ENCODE measurements around the gene CDHR5. TPM values are rescaled to one million over a fixed set of nuclear protein-coding genes. Genes with fewer than 3 reads are reported as not detected.
"Not testable (repeated sequence)": the region's sequence is repeated elsewhere in the genome, so short reads cannot be mapped to it uniquely, and the experiment has no call there.

CDHR5 gene
- total RNA-seq, 5 donors from 2014 or later (not counting 1 experiment from before 2014, with no cell fraction given) = 0.26 to 0.29 TPM; not detected in 3

GRCh38 chr11:655036-655726 is 30.4 kb upstream of the CDHR5 start:
- Mint-ChIP-seq H3K27me3 (no peaks in the 10 kb centered on the region), H3K4me3 (no peak overlapping the region), H3K4me1 (no peaks in the 10 kb centered on the region), H3K27ac (no peak overlapping the region), H3K9me3 (no peaks in the 10 kb centered on the region), H3K36me3 (peaks cover 9% of the 10 kb centered on the region)
- ChIA-PET POLR2A (interaction anchor here in 1 of 2 donors (0.6 kb wide), 1 partner anchor 44 kb away, joined by 3 read pairs; no protein-coding TSS in a partner anchor), CTCF (interaction anchor here in 1 of 2 donors (0.7 kb wide), 1 partner anchor 78 kb away, joined by 3 read pairs; no protein-coding TSS in a partner anchor)
- Histone ChIP-seq H3K36me3 (ENCODE audit: control insufficient read depth in 2 of 2, extremely low read depth in 1 of 2, insufficient read depth in 1 of 2, low read length in 1 of 2) (peaks cover 18 to 36% of the 10 kb centered on the region in 2 donors), H3K4me3 (ENCODE audit: control insufficient read depth in 1 of 2, extremely low read depth in 1 of 2, low read length in 1 of 2) (no peak overlapping the region), H3K27ac (ENCODE audit: low read length) (no peak overlapping the region), H3K27me3 (replicated peaks in 1 of 2; ENCODE audit: control insufficient read depth in 2 of 2, extremely low read depth in 1 of 2, insufficient read depth in 2 of 2, low read length in 1 of 2) (no peaks in the 10 kb centered on the region), H3K4me1 (ENCODE audit: control insufficient read depth in 1 of 2, extremely low read depth in 1 of 2, insufficient read depth in 2 of 2, low read length in 2 of 2) (no peaks in the 10 kb centered on the region), H3K9me3 (no peaks in the 10 kb centered on the region)
- DNase-seq (no peak), ATAC-seq (replicated peaks in 1 of 4) (no peak)
- WGBS (ENCODE audit: insufficient coverage) = 97% methylated on average over 24 of the region's 30 CpGs

- H3K36me3 Mint-ChIP-seq; DNase-seq; H3K4me3 Mint-ChIP-seq; H3K27me3 ChIP-seq (replicated peaks in 1 of 2; ENCODE audit: control insufficient read depth in 2 of 2, extremely low read depth in 1 of 2, insufficient read depth in 2 of 2, low read length in 1 of 2); H3K27ac ChIP-seq (ENCODE audit: low read length); H3K27me3 Mint-ChIP-seq; POLR2A ChIA-PET; H3K4me1 ChIP-seq (ENCODE audit: control insufficient read depth in 1 of 2, extremely low read depth in 1 of 2, insufficient read depth in 2 of 2, low read length in 2 of 2); H3K4me3 ChIP-seq (ENCODE audit: control insufficient read depth in 1 of 2, extremely low read depth in 1 of 2, low read length in 1 of 2); H3K27ac Mint-ChIP-seq; H3K9me3 ChIP-seq; ATAC-seq (replicated peaks in 1 of 4); H3K4me1 Mint-ChIP-seq; H3K9me3 Mint-ChIP-seq; CTCF ChIA-PET: not testable (repeated sequence)
- peaks cover 13 to 30% of the 10 kb centered on the region in 2 donors for H3K36me3 ChIP-seq (ENCODE audit: control insufficient read depth in 2 of 2, extremely low read depth in 1 of 2, insufficient read depth in 1 of 2, low read length in 1 of 2)
- WGBS (ENCODE audit: insufficient coverage) = 96% methylated on average over 6 of the region's 12 CpGs
Measured at GRCh38 chr11:654444-654843, 29.7 kb upstream of the CDHR5 start.

GRCh38 chr11:653837-654236 is 29.1 kb upstream of the CDHR5 start:
- H3K36me3 ChIP-seq (ENCODE audit: control insufficient read depth in 2 of 2, extremely low read depth in 1 of 2, insufficient read depth in 1 of 2, low read length in 1 of 2) = peaks cover 10 to 24% of the 10 kb centered on the region in 2 donors
- Mint-ChIP-seq H3K9me3 (no peaks in the 10 kb centered on the region), H3K27me3 (no peaks in the 10 kb centered on the region), H3K4me3 (no peak overlapping the region), H3K4me1 (no peaks in the 10 kb centered on the region), H3K27ac (no peak overlapping the region), H3K36me3 (peaks cover 3% of the 10 kb centered on the region)
- no peak overlapping the region for H3K27ac ChIP-seq (ENCODE audit: low read length)
- 99% methylated on average over 9 of the region's 15 CpGs for WGBS (ENCODE audit: insufficient coverage)
- ChIA-PET POLR2A (no interaction called here), CTCF (no interaction called here)
- H3K4me1 ChIP-seq (ENCODE audit: control insufficient read depth in 1 of 2, extremely low read depth in 1 of 2, insufficient read depth in 2 of 2, low read length in 2 of 2) = no peaks in the 10 kb centered on the region
- no peak for DNase-seq
- peak in 1 of 4 experiments; percentile 22 for ATAC-seq (replicated peaks in 1 of 4)
- H3K27me3 ChIP-seq (replicated peaks in 1 of 2; ENCODE audit: control insufficient read depth in 2 of 2, extremely low read depth in 1 of 2, insufficient read depth in 2 of 2, low read length in 1 of 2) = no peaks in the 10 kb centered on the region
- H3K4me3 ChIP-seq (ENCODE audit: control insufficient read depth in 1 of 2, extremely low read depth in 1 of 2, low read length in 1 of 2) = no peak overlapping the region
- no peaks in the 10 kb centered on the region for H3K9me3 ChIP-seq

- H3K27me3 Mint-ChIP-seq; H3K9me3 Mint-ChIP-seq; H3K27ac Mint-ChIP-seq; H3K4me3 ChIP-seq (ENCODE audit: control insufficient read depth in 1 of 2, extremely low read depth in 1 of 2, low read length in 1 of 2); H3K27me3 ChIP-seq (replicated peaks in 1 of 2; ENCODE audit: control insufficient read depth in 2 of 2, extremely low read depth in 1 of 2, insufficient read depth in 2 of 2, low read length in 1 of 2); CTCF ChIA-PET; H3K9me3 ChIP-seq; H3K27ac ChIP-seq (ENCODE audit: low read length); H3K4me3 Mint-ChIP-seq; H3K4me1 ChIP-seq (ENCODE audit: control insufficient read depth in 1 of 2, extremely low read depth in 1 of 2, insufficient read depth in 2 of 2, low read length in 2 of 2); H3K4me1 Mint-ChIP-seq; H3K36me3 Mint-ChIP-seq; ATAC-seq (replicated peaks in 1 of 4); DNase-seq: not testable (repeated sequence)
- POLR2A ChIA-PET = interaction anchor here in 1 of 2 donors (0.6 kb wide), 1 partner anchor 73 kb away, joined by 3 read pairs; no protein-coding TSS in a partner anchor
- peaks cover 7 to 24% of the 10 kb centered on the region in 2 donors for H3K36me3 ChIP-seq (ENCODE audit: control insufficient read depth in 2 of 2, extremely low read depth in 1 of 2, insufficient read depth in 1 of 2, low read length in 1 of 2)
- 98% methylated on average over 13 of the region's 14 CpGs for WGBS (ENCODE audit: insufficient coverage)
Measured at GRCh38 chr11:653136-653535, 28.4 kb upstream of the CDHR5 start.

GRCh38 chr11:650482-650881 is 25.7 kb upstream of the CDHR5 start:
- no peak overlapping the region for H3K27ac ChIP-seq (ENCODE audit: low read length)
- DNase-seq = no peak
- H3K9me3 ChIP-seq = no peaks in the 10 kb centered on the region
- no peaks in the 10 kb centered on the region for H3K27me3 ChIP-seq (replicated peaks in 1 of 2; ENCODE audit: control insufficient read depth in 2 of 2, extremely low read depth in 1 of 2, insufficient read depth in 2 of 2, low read length in 1 of 2)
- H3K36me3 Mint-ChIP-seq = peaks cover 8% of the 10 kb centered on the region
- H3K36me3 ChIP-seq (ENCODE audit: control insufficient read depth in 2 of 2, extremely low read depth in 1 of 2, insufficient read depth in 1 of 2, low read length in 1 of 2) = peaks cover 7 to 17% of the 10 kb centered on the region in 2 donors
- no peak overlapping the region for H3K4me3 Mint-ChIP-seq
- no peaks in the 10 kb centered on the region for H3K4me1 ChIP-seq (ENCODE audit: control insufficient read depth in 1 of 2, extremely low read depth in 1 of 2, insufficient read depth in 2 of 2, low read length in 2 of 2)
- no peak overlapping the region for H3K4me3 ChIP-seq (ENCODE audit: control insufficient read depth in 1 of 2, extremely low read depth in 1 of 2, low read length in 1 of 2)
- H3K27ac Mint-ChIP-seq = no peak overlapping the region
- ChIA-PET CTCF (no interaction called here), POLR2A (no interaction called here)
- H3K9me3 Mint-ChIP-seq = no peaks in the 10 kb centered on the region
- 100% methylated on average over 3 of the region's 10 CpGs for WGBS (ENCODE audit: insufficient coverage)
- no peaks in the 10 kb centered on the region for H3K27me3 Mint-ChIP-seq
- no peaks in the 10 kb centered on the region for H3K4me1 Mint-ChIP-seq
- no peak for ATAC-seq (replicated peaks in 1 of 4)

- ATAC-seq (replicated peaks in 1 of 4); H3K9me3 ChIP-seq; H3K4me1 Mint-ChIP-seq; H3K27me3 ChIP-seq (replicated peaks in 1 of 2; ENCODE audit: control insufficient read depth in 2 of 2, extremely low read depth in 1 of 2, insufficient read depth in 2 of 2, low read length in 1 of 2); H3K4me3 ChIP-seq (ENCODE audit: control insufficient read depth in 1 of 2, extremely low read depth in 1 of 2, low read length in 1 of 2); H3K27ac ChIP-seq (ENCODE audit: low read length); DNase-seq; H3K4me1 ChIP-seq (ENCODE audit: control insufficient read depth in 1 of 2, extremely low read depth in 1 of 2, insufficient read depth in 2 of 2, low read length in 2 of 2); POLR2A ChIA-PET; H3K36me3 Mint-ChIP-seq; H3K4me3 Mint-ChIP-seq; H3K9me3 Mint-ChIP-seq; H3K27ac Mint-ChIP-seq; H3K27me3 Mint-ChIP-seq; CTCF ChIA-PET: not testable (repeated sequence)
- 100% methylated on average over 4 of the region's 14 CpGs for WGBS (ENCODE audit: insufficient coverage)
- peaks cover 14 to 16% of the 10 kb centered on the region in 2 donors for H3K36me3 ChIP-seq (ENCODE audit: control insufficient read depth in 2 of 2, extremely low read depth in 1 of 2, insufficient read depth in 1 of 2, low read length in 1 of 2)
Measured at GRCh38 chr11:647672-648158, 23.0 kb upstream of the CDHR5 start.
